Activated T-helper 1 cell treated with Interleukin-2 at 50 U/mL for 16 hours (primary cell): ENCODE measurements around the gene PDLIM5.
"Not testable (repeated sequence)": the region's sequence is repeated elsewhere in the genome, so short reads cannot be mapped to it uniquely, and the experiment has no call there.

ENCODE experiments used
- DNase-seq: peaks from one replicate; pipeline ENCODE4 v3.0.0-alpha.2; 2020; ENCODE audit warnings: low read depth

PDLIM5 gene

GRCh38 chr4:94463771-94464170, 12.0 kb downstream of the PDLIM5 start:
- DNase-seq = no peak

DNA sequence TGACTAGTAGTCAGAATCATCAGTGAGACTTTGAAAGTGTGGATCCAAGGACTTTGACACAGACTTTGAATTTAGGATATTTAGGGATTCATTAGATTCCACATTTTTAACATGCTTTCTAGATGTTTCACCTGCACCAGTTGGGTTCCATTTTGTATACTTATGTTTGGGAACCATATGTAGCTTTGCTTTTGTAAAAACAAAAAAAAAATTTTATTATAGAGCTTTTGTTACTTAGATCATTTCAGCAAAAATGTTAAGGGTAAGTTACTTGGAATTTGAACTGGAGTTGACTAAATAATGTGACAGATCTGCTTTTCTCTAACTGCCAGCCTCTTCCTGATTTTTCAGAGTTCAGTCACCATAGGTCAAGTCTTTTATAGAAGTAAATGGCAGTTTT, 14.6 kb downstream of the PDLIM5 start:
- DNase-seq = no peak

DNA sequence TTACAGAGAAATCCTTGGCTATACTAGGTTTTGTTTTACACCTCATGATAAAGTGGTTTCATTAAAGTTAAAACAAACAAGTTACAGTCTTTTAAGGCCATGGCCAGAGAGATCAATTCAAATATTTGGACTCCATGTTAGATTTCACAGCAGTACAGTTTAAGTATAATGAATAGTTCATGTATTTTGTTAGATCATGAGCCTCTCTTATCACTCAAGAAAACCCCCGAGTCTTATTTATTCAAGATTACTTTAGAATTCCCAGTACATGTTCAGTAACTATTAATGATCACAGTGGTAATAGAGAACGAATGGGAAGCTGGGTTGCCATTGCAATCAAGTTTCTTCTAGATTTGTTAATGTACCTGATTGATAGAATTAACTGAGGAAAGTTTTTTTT, 15.2 kb downstream of the PDLIM5 start:
- DNase-seq = no peak

DNA sequence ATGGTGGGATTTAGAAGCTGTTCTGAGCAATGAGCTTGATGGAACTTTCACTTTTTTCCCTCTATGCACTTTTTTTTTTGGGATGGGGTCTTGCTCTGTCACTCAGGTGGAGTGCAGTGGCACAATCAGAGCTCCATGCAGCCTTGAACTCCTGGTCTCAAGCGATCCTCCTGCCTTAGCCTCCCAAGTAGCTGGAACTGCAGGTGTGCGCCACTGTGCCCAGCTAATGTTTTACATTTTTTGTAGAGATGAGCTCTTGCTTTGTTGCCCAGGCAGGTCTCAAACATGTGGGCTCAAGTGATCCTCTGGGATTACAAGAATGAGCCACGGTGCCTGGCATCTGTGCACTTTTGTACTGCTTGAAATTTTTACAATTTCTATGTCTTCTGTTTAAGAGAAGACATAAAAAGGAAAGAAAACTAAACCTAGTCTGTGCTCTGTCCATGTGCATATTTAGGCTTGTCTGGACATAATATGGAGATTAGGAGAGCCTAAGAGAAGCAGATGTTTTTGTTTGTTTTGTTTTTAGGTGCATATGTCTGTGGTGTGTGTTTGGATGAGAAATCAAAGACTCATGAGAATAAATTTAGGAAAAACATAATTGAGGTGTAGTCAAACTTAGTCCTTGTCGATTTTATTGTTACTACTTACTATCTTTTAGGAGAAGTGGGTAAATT, 16.5 kb downstream of the PDLIM5 start:
- DNase-seq = no peak

DNA sequence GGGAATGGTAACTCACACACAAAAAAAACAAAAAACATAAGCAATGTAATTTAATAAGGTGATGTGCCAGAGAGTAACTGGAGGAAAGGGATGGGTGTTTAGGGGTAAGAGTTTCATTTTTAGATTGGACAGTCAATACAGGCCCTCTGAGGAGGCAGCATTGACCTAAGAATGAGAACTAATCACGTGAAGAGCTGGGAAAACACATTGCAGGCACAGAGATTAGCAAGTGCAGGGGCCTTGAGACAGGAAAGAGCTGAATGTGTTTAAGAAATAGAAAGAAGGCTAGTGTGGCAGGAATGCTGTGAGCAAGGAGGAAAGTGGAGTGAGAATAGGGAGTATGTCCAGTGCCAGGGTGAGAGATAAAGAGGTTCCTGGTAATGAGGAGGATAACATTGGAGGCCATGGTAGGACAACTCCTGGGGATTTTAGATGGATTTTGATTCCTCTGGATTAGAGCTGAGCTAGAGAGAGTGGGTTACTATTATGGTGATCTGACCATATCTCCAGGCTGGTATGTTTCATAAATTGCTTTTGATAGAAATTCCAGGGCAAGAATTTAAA, 17.6 kb downstream of the PDLIM5 start:
- DNase-seq = no peak

- DNase-seq = no peak
These were observed 18.4 kb downstream of the PDLIM5 start for GRCh38 chr4:94470132-94470531.

GRCh38 chr4:94470782-94471181, 19.0 kb downstream of the PDLIM5 start:
- not testable (repeated sequence) for DNase-seq

- no peak for DNase-seq
These were observed 20.5 kb downstream of the PDLIM5 start for GRCh38 chr4:94472056-94472826.

DNA sequence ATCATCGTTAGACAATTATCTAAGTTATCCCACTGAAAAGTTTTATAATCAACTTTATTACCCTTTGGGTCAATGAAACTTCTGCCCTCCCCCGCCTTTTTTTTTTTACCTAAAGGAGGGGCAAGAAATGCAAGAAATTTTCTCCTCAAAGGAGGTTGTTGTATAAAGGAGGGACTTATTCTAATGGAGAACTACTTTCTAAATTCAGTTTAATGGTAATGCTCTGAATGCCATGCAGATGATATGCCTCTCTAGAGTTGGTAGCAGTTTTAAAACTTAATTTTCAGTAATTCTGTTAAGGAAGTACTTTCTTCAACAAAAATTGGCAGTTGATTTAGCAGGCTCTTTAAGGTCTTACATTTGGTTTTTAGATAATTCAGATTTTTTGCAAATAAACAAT, 23.3 kb downstream of the PDLIM5 start:
- no peak for DNase-seq

GRCh38 chr4:94475794-94476193, 24.1 kb downstream of the PDLIM5 start:
- no peak for DNase-seq

DNA sequence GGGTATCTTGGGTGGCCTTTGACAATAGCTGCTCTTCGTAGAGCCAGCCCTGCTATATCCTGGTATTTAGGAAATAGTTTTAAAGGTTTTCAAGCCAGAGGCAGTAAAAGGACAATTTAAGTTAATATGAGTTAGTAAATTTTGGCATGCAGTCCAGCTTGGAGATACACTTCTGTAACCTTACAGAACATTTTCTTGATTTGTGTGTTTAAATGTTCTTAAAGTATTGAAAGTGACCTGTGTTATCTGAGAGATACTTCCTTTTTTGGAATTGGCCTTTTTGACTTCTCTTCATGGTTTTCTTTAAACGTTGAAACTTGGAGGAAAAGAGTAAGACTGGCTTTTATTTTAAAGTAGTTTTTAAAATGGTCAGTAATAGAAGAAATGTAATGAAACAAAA, 25.5 kb downstream of the PDLIM5 start:
- DNase-seq = no peak

GRCh38 chr4:94478805-94479204, 27.1 kb downstream of the PDLIM5 start:
- DNase-seq = not testable (repeated sequence)

- DNase-seq = no peak
These were observed 27.8 kb downstream of the PDLIM5 start for GRCh38 chr4:94479358-94480141.

DNA sequence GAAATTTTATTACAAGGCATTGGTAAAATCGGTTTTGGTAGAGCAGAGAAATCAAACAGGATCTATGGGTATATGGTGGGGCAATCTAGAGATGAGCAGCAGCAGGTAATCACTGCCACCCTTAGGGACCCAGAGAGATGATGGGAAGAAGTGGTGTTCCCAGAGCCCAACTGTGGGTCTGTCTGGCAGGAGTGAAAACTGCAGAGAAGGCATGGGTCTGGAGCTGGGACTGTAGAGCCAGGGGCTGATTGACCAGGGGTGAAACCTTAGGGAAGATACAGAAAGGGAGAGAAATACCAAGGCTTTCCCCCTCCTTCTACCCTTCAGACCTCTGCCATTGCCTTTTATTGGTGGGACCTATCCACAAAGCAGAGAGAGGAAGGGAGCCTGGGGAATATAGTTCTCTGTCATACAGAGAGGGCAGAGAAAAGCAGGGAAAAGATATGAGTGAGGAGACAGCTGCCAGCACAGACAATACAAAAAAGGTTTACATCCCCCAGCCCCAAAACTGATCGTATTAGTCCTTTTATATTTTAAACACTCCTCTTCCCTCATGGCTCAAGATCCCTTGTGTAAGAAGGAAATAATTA, 28.7 kb downstream of the PDLIM5 start:
- DNase-seq = no peak

DNA sequence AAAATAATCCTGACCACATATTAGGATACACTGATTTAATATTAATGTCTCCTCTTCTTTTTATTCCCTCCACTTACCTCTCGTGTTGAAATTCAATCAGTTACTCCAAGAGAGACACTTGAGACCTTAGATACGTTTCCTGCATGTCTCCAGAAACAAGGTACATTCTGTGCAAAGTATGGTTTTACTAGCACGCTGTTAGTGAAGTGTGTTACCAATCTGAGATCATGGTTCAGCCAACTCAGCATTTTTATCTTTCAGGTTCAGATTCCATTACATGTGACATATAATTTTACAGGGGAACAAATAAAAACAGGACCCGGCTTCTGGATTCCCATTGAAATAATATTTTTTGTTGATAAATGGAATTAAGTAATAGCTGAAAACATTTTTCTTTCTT, 32.2 kb downstream of the PDLIM5 start:
- DNase-seq = no peak

- DNase-seq = no peak
These were observed 33.1 kb downstream of the PDLIM5 start for GRCh38 chr4:94484818-94485217.

DNA sequence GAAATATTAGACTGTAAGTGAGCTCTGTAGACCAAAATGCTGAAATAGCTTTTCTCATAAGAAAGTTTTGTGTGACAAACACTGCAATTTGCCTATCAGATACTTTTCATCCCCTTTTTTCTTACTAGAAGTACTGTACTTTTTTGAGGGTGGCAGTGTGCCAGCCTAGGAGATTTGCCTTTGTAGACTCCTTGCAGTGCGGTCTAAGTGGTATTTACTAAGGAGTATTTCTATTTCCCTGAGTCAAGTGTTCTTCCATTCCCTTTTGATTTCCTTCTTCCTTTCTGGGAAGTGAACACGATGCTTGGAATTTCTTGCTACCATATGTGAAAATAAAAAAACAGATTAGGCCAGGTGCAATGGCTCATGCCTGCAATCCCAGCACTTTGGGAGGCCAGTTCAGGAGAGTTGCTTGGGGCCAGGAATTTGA, 34.6 kb downstream of the PDLIM5 start:
- no peak for DNase-seq

GRCh38 chr4:94488670-94489069, 36.9 kb downstream of the PDLIM5 start:
- DNase-seq = no peak

GRCh38 chr4:94489098-94489497, 37.4 kb downstream of the PDLIM5 start:
- DNase-seq = no peak

- no peak for DNase-seq
These were observed 38.7 kb downstream of the PDLIM5 start for GRCh38 chr4:94490437-94490836.

- DNase-seq = no peak
These were observed 39.6 kb downstream of the PDLIM5 start for GRCh38 chr4:94491322-94491721.

DNA sequence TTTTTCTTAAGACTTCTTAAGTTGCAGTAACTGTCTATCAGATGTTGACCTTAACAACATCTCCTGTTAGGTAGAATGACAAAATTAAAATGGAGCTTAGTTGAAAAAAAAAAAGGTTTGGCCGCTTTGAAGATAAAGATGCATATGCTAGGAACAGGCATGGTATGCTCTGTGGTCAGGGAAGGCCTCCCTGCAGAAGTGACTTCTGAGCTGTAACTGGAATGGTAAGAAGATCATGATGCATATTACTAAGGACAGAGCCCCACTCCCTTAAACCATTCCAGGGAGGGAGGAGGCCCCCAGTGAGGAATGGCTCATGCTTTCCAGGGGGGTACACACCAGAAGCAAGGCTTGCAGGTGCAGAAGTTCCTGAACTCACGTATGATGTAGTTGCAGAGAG, 43.7 kb downstream of the PDLIM5 start:
- no peak for DNase-seq
